Hippocampal formation (tissue), 2 donors: ENCODE measurements around the gene GNA14.
"Not testable (repeated sequence)": the region's sequence is repeated elsewhere in the genome, so short reads cannot be mapped to it uniquely, and the experiment has no call there.

Experiments
- DNase-seq, 2 donors: peaks; one replicate each; lab custom pipeline; 2025; lab: John Stamatoyannopoulos, UW

GNA14 gene

DNA sequence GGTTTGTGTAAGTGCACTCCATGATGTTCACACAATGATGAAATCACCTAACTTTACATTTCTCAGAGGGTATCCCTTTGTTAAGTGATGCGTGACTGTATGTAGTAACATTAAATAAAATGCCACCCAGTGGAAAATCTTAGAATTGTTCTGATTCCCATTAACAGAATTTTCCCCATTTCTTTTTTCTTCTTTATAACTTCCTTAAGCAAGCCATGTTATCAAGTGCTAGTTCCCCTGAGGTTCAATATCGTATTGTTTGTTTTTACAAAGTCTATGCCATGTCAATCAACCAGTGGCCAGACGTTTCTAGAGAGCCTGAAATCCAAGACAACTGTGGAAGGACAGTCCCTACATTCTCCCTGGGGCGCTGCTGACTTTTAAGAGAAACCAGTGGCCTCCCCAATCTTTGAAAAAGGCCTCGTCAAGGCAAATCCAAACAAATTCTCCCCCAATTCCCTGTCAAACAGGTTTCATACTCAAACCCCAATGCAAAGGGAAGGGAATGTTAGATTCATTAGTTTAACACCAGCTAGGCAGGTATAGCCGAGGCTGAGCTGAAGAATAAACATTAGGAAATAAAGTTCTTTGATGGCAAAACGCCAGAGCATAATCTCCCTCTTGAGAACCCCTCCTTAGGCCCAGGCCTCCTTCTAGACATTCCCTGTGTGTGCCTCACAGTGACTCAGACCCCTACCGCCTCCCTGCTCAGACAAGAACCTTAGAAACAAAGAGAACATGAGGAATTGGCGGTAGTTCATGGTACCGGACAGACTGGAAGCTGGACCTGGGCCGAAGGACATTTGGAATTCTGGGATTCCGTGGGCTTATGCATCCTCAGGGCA lies 198.7 kb downstream of the GNA14 start:
- DNase-seq: no peak

DNA sequence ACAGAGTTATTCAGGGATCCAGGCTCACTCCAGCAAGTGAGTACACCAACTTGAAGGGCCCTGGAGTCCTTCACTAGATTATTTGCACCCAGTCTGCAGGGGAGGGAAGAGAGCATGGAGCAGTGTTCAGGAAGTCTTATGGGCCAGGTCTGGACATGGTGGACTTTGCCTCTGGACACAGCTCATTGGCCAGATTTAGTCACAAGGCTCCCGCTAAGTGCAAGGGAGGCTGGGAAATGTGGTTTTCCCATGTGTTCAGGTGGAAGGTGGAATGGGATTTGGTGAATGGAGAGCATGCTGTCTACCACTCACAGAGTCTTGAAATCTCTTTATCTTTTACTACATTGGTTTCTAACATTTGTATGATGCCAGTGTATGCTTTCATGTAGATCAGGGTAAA lies 200.5 kb downstream of the GNA14 start:
- DNase-seq: no peak

DNA sequence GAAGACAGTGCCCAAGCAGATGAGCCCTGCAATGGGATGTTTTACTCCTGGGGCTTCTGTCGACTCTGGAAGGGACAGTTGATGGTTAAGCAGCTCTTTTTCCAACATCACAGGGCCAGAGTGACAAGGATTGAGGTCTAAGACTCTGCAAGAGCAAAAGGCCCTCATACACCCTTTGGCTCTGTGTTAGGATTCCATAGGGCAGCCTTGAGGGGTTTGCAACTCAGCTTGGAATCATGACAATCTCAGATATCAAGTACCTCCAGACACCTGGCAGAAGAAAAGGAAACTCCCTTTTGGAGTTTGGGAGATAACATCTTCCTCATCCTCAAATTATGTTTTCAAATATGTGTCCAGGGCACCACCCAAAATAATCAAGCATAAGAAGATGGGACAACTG lies 205.7 kb downstream of the GNA14 start:
- no peak for DNase-seq

- not testable (repeated sequence) for DNase-seq
These were observed 207.0 kb downstream of the GNA14 start for GRCh38 chr9:77441124-77441523.

- DNase-seq: no peak
These were observed 208.1 kb downstream of the GNA14 start for GRCh38 chr9:77440057-77440456.

DNA sequence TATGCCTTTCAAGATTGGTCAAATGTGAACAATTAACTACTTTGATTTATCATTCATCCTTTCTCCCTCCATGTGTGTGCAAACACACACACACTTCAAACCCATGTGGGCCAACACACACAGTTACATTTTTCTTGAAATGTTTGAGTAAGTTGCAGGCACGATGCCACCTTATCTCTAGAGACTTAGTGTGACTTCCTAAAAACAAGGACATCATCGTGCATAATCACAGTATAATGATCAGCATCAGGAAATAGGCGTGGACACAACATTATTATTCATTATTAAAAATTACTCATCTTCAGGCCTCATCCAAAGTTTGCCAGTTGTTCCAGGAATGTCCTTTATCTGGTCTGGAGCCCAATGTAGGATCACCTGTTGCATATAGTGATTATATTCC lies 209.5 kb downstream of the GNA14 start:
- DNase-seq: no peak

DNA sequence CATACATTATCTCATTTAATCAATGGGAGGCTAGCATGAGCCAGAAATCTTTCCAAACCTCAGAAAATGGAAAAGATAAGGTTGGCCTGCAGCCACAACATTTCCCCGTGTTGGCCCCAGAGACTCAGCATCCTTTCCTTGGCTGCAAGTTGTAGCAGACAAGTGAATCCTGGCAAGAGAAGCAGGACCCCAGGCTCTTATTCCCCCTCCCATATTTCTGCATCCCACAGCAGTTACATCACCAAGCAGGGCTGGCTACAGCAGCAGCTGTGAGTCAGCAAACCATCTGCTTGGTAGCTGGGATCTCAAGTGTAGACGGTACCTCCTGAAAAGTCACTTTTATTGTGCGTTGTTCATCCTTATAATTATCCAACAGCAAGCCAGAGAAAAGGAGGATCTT lies 212.4 kb downstream of the GNA14 start:
- DNase-seq: no peak

DNA sequence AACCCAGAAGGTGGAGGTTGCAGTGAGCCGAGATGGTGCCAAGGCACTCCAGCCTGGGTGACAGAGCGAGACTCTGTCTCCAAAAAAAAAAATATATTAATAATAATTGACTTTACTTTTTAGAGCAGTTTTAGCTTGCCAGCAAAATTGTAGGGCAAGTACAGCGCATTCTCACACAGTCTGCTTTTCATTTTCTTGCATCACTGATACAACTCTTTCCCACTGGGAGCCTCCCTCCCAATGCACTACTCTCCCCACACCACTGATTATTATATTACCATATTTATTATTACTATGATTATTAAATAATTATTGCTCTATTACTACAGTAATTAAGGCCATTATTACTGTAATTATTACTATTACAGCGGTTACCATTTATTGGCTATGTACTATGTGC lies 212.8 kb downstream of the GNA14 start:
- no peak for DNase-seq

- DNase-seq: peak; percentile 55 to 75
These were observed 214.3 kb downstream of the GNA14 start for GRCh38 chr9:77433675-77434445.

DNA sequence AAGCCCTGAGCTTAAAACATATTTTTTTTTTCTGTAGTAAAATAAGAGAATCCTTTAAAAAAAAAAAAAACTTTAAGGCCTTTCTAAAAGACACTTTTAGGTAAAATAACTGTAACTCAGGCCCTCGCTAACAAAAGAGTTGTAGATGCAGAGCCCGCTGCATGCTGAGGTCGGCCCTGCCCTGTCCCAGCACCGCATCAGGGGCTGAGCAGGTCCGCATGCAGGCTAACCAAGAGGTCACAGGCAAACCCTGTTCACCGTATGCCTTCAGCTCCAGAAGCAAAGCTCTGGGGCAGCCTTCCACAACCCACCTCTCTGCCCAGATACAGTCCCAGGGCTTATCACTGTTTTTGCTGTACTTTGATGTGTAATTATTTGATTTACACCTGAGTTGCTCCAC lies 216.1 kb downstream of the GNA14 start:
- DNase-seq: no peak

DNA sequence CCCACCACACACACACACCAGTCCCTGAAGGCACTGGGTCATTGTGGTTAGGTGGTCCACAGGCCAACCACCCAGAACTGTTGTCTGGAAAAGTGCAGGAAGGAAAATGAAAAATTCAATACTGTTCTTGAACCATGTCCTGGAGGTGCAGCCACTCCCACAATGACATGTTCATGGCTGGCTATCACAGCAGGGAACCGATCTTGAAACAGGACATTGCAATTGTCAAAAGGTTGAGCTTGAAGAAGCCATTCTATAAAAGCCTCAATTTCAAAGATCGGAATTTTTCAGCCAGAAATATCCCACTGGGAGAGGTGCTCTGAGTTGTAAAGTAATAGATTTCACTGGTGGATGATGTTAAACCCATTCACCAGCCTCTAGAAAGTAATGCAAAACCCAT lies 218.2 kb downstream of the GNA14 start:
- no peak for DNase-seq

DNA sequence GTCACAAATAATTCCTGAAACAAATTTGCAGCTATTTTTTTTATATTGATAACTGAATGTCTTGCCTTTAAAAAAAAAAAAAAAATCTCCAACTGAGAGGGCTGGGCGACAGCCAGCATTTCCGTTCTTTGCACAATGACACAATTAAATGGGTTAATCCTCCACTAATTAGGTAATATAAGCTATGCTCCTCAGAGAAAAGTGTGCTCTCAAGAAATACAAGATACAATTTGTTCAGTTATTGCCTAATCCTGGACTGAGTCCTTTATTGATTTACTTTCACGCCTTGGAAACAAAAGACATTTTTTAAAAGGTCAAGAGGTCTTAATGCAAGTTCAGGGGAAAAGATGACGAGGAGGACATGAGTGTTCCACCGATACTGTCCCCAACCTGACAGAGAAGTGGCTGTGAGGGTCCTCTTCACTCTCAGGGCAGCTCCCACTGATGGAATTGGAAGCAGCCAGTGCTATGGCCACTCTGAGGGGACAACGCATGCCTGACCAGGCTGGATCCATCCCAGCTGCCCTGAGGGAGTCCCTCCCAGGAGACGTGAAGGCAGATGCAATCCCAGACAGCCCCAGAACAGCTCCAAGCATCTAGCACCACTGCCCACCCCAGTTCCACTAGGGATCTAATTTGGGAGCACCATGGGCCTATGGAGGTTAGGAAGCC lies 220.7 kb downstream of the GNA14 start:
- DNase-seq: no peak

- DNase-seq: no peak
These were observed 221.4 kb downstream of the GNA14 start for GRCh38 chr9:77426712-77427111.

DNA sequence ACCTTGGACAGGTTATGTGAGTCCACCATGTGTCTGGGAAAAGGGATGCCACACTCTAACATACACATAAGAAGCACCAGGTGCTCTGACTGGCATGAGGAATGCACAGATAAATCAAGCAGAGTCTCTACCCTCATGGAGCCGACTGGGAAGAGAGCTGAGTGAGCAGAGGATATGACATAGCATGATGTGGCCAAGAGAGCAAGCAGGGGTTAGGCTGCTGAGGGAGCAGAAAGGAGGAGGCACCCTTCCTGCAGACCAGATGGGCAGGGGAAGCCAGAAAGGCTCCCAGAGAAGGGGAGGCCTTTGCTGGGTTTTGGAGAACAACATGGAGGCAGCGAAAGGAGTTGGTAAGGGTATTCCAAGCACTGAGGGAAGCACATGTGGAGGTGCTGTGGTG lies 223.1 kb downstream of the GNA14 start:
- no peak for DNase-seq

DNA sequence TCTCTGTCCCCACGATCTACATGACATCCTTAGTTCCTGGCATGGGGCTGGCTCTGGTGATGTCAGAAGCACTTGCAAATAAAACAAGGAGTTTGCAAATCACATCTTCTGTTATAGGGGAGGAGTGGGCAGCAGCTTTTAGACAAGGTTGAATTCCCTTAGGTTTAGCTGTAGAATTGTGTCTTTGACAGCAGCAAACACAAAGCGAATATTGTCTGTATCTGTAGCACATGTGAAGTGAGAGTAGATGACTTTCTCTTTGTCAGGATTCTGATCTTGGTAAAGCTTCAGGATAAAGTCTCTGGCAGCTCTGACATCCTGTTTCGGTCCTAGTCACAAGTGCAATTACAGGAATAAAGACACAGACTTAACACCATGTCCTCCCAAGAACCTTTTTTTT lies 224.3 kb downstream of the GNA14 start:
- DNase-seq: no peak

- DNase-seq: no peak
These were observed 225.2 kb downstream of the GNA14 start for GRCh38 chr9:77422969-77423368.

- no peak for DNase-seq
These were observed 226.4 kb downstream of the GNA14 start for GRCh38 chr9:77421506-77422265.

DNA sequence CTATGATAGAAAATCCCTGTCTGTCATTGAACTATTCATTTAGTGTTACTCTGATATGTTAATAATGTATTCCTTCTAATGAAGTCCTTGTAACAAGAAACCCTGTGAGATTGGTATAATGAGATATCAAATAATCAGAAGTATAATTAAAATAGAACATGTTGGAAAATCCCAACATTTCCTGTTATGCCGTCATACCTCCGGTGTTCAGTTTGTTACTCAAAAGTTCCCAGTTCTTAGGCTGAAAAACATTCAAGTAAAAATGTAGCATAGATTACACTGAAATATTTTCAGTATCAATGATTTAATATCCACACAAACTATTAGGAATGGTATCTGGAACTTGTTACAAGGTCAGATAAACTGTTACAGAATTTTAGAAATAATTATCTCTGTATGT lies 227.5 kb downstream of the GNA14 start:
- DNase-seq: no peak

GRCh38 chr9:77418226-77418625 lies 229.9 kb downstream of the GNA14 start:
- DNase-seq: no peak

GRCh38 chr9:77417566-77417965 lies 230.6 kb downstream of the GNA14 start:
- DNase-seq: no peak

DNA sequence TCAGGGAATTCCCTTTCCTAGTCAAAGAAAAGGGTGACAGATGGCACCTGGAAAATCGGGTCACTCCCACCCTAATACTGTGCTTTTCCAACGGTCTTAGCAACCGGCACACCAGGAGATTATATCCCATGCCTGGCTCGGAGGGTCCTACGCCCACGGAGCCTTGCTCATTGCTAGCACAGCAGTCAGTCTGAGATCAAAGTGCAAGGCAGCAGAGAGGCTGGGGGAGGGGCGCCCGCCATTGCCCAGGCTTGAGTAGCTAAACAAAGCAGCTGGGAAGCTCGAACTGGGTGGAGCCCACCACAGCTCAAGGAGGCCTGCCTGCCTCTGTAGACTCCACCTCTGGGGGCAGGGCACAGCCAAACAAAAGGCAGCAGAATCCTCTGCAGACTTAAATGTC lies 239.6 kb downstream of the GNA14 start:
- not testable (repeated sequence) for DNase-seq

GRCh38 chr9:77403239-77403638 lies 244.9 kb downstream of the GNA14 start:
- no peak for DNase-seq
